GM21529 (cell line): ENCODE results near the gene FGF12.

Experiments used
- ATAC-seq: cut with Tn5 transposase; IDR thresholded peaks from one replicate; pipeline ENCODE4 v1.9.1; 2021; ENCODE audit not compliant: unreplicated experiment

FGF12 gene

GRCh38 chr3:192505731-192506130 lies 221.6 kb downstream of the FGF12 start:
- ATAC-seq = no peak

- no peak for ATAC-seq
Observed at GRCh38 chr3:192501401-192501800, 225.9 kb downstream of the FGF12 start.

- ATAC-seq = no peak
Observed at GRCh38 chr3:192496905-192497587, 230.3 kb downstream of the FGF12 start.

- peak; percentile 77 for ATAC-seq
Observed at GRCh38 chr3:192494174-192494573, 233.2 kb downstream of the FGF12 start.

GRCh38 chr3:192490720-192491119 lies 236.6 kb downstream of the FGF12 start:
- no peak for ATAC-seq

- ATAC-seq = no peak
Observed at GRCh38 chr3:192489579-192489978, 237.8 kb downstream of the FGF12 start.

- no peak for ATAC-seq
Observed at GRCh38 chr3:192487033-192487432, 240.3 kb downstream of the FGF12 start.

- ATAC-seq = no peak
Observed at GRCh38 chr3:192482809-192483208, 244.5 kb downstream of the FGF12 start.

- ATAC-seq = no peak
Observed at GRCh38 chr3:192482391-192482790, 244.9 kb downstream of the FGF12 start.

GRCh38 chr3:192481638-192482037 lies 245.7 kb downstream of the FGF12 start:
- no peak for ATAC-seq

GRCh38 chr3:192467230-192468140 lies 259.9 kb downstream of the FGF12 start:
- ATAC-seq = peak; percentile 91

- ATAC-seq = no peak
Observed at GRCh38 chr3:192449036-192449435, 278.3 kb downstream of the FGF12 start.

GRCh38 chr3:192445770-192446644 lies 281.3 kb downstream of the FGF12 start:
- ATAC-seq = no peak

GRCh38 chr3:192444791-192445106 lies 282.6 kb downstream of the FGF12 start:
- no peak for ATAC-seq

GRCh38 chr3:192444096-192444790 lies 283.1 kb downstream of the FGF12 start:
- peak; percentile 97 for ATAC-seq

GRCh38 chr3:192435241-192435640 lies 292.1 kb downstream of the FGF12 start:
- ATAC-seq = no peak

GRCh38 chr3:192434186-192434585 lies 293.2 kb downstream of the FGF12 start:
- ATAC-seq = no peak

GRCh38 chr3:192433704-192434103 lies 293.6 kb downstream of the FGF12 start:
- no peak for ATAC-seq

GRCh38 chr3:192422997-192423342 lies 304.4 kb downstream of the FGF12 start:
- ATAC-seq = no peak

- ATAC-seq = no peak
Observed at GRCh38 chr3:192422321-192422996, 304.9 kb downstream of the FGF12 start.
